Measurements from ENCODE around the gene YY1. TPM values are rescaled to one million over a fixed set of nuclear protein-coding genes. Genes with fewer than 3 reads are reported as not detected.
A peak's percentile ranks its signal among the peaks of the same experiment; 100 is the strongest.

YY1 gene
- total and polyA plus RNA-seq, 9 of the 15 experiments (the other 6 are each of a cell fraction or from before 2014, with no cell fraction given) = 20.8 to 74.2 (median 46.7) TPM

GRCh38 chr14:100298551-100299237 lies 59.8 kb downstream of the YY1 start:
- 52% methylated on average over 4 of the region's 14 CpGs for WGBS (ENCODE audit: insufficient coverage, low coverage, missing lambda C conversion rate)
- ATAC-seq = no peak
- no peak for TF ChIP-seq E2F4 (CRISPR knock-in tag; IDR thresholded peaks at IDR 0.05; ENCODE audit: low read depth)
- TF ChIP-seq TCF7 (IDR thresholded peaks at IDR 0.05; ENCODE audit: borderline replicate concordance) = no peak
- TF ChIP-seq, protein P1, sequence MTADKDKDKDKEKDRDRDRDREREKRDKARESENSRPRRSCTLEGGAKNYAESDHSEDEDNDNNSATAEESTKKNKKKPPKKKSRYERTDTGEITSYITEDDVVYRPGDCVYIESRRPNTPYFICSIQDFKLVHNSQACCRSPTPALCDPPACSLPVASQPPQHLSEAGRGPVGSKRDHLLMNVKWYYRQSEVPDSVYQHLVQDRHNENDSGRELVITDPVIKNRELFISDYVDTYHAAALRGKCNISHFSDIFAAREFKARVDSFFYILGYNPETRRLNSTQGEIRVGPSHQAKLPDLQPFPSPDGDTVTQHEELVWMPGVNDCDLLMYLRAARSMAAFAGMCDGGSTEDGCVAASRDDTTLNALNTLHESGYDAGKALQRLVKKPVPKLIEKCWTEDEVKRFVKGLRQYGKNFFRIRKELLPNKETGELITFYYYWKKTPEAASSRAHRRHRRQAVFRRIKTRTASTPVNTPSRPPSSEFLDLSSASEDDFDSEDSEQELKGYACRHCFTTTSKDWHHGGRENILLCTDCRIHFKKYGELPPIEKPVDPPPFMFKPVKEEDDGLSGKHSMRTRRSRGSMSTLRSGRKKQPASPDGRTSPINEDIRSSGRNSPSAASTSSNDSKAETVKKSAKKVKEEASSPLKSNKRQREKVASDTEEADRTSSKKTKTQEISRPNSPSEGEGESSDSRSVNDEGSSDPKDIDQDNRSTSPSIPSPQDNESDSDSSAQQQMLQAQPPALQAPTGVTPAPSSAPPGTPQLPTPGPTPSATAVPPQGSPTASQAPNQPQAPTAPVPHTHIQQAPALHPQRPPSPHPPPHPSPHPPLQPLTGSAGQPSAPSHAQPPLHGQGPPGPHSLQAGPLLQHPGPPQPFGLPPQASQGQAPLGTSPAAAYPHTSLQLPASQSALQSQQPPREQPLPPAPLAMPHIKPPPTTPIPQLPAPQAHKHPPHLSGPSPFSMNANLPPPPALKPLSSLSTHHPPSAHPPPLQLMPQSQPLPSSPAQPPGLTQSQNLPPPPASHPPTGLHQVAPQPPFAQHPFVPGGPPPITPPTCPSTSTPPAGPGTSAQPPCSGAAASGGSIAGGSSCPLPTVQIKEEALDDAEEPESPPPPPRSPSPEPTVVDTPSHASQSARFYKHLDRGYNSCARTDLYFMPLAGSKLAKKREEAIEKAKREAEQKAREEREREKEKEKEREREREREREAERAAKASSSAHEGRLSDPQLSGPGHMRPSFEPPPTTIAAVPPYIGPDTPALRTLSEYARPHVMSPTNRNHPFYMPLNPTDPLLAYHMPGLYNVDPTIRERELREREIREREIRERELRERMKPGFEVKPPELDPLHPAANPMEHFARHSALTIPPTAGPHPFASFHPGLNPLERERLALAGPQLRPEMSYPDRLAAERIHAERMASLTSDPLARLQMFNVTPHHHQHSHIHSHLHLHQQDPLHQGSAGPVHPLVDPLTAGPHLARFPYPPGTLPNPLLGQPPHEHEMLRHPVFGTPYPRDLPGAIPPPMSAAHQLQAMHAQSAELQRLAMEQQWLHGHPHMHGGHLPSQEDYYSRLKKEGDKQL (CRISPR knock-in tag; IDR thresholded peaks at IDR 0.05; ENCODE audit: borderline replicate concordance) = no peak
- TF ChIP-seq, protein P2, sequence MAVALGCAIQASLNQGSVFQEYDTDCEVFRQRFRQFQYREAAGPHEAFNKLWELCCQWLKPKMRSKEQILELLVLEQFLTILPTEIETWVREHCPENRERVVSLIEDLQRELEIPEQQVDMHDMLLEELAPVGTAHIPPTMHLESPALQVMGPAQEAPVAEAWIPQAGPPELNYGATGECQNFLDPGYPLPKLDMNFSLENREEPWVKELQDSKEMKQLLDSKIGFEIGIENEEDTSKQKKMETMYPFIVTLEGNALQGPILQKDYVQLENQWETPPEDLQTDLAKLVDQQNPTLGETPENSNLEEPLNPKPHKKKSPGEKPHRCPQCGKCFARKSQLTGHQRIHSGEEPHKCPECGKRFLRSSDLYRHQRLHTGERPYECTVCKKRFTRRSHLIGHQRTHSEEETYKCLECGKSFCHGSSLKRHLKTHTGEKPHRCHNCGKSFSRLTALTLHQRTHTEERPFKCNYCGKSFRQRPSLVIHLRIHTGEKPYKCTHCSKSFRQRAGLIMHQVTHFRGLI (CRISPR knock-in tag; IDR thresholded peaks at IDR 0.05) = no peak
- TF ChIP-seq EP400 (IDR thresholded peaks at IDR 0.05) = no peak
- no peak for TF ChIP-seq ETV1 (tag; conservative IDR thresholded peaks at IDR 0.05; ENCODE audit: low read depth)
- TF ChIP-seq CTCF (IDR thresholded peaks at IDR 0.05 in 2 of 3, conservative IDR thresholded peaks at IDR 0.05 in 1 of 3; ENCODE audit: insufficient read depth in 2 of 3, low read depth in 1 of 3, low read length in 3 of 3) = no peak
- TF ChIP-seq, protein P3, sequence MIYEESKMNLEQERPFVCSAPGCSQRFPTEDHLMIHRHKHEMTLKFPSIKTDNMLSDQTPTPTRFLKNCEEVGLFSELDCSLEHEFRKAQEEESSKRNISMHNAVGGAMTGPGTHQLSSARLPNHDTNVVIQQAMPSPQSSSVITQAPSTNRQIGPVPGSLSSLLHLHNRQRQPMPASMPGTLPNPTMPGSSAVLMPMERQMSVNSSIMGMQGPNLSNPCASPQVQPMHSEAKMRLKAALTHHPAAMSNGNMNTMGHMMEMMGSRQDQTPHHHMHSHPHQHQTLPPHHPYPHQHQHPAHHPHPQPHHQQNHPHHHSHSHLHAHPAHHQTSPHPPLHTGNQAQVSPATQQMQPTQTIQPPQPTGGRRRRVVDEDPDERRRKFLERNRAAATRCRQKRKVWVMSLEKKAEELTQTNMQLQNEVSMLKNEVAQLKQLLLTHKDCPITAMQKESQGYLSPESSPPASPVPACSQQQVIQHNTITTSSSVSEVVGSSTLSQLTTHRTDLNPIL (CRISPR knock-in tag; IDR thresholded peaks at IDR 0.05) = no peak
- TF ChIP-seq ZKSCAN3 (CRISPR knock-in tag; IDR thresholded peaks at IDR 0.05) = no peak

More at GRCh38 chr14:100298551-100299237, 59.8 kb downstream of the YY1 start:
- BruUV-seq (replicated peaks) = no TSS peak
- Histone ChIP-seq H3K9ac (ENCODE audit: insufficient read depth in 1 of 2, low read depth in 2 of 2, low read length in 2 of 2) (peak overlapping the region in 1 of 2 experiments; percentile 50; a peak in 2 of 4 replicates), H3K9me3 (replicated peaks; ENCODE audit: control insufficient read depth, insufficient read depth, low read depth, low read length) (no peaks in the 10 kb centered on the region), H2AFZ (ENCODE audit: low read depth, low read length) (no peak overlapping the region), H3K27ac (ENCODE audit: extremely low read depth, low read depth, low read length) (no peak overlapping the region), H3K4me2 (ENCODE audit: insufficient read depth, low read length) (no peak overlapping the region), H3K4me1 (replicated peaks in 1 of 2; ENCODE audit: control insufficient read depth in 2 of 2, insufficient read depth in 2 of 2, low read length in 2 of 2) (peaks cover 9 to 26% of the 10 kb centered on the region in 2 experiments), H3K4me3 (no peak overlapping the region), H4K20me1 (replicated peaks; ENCODE audit: control insufficient read depth, insufficient read depth, low read length) (no peaks in the 10 kb centered on the region), H3K79me2 (ENCODE audit: control insufficient read depth, insufficient read depth, low read length) (no peaks in the 10 kb centered on the region), H3K9me1 (ENCODE audit: control insufficient read depth, insufficient read depth, low read length) (peaks cover under 1% of the 10 kb centered on the region), H3K27me3 (ENCODE audit: control insufficient read depth in 2 of 2, insufficient read depth in 2 of 2, low read length in 2 of 2) (no peaks in the 10 kb centered on the region), H3K36me3 (ENCODE audit: control insufficient read depth, insufficient read depth, low read length) (no peaks in the 10 kb centered on the region)
- FAIRE-seq (no peak), DNase-seq (ENCODE audit: extremely low read depth in 1 of 4, low spot score in 3 of 4) (no peak)
- intact Hi-C loops (cut with micrococcal nuclease) (no loop called here), in situ Hi-C loops (cut with MboI) (no loop called here)
- ChIA-PET POLR2A (interaction anchor here (1.1 to 1.4 kb wide), 2 partner anchors 13 to 16 kb away, joined by 3 to 4 read pairs; no protein-coding TSS in a partner anchor), CTCF (ENCODE audit: low intra/inter-chr PET ratio) (no interaction called here)
